ENCODE results near the gene C11orf68. TPM values are rescaled to one million over a fixed set of nuclear protein-coding genes. Genes with fewer than 3 reads are reported as not detected.

C11orf68 gene
- total and polyA plus RNA-seq, 10 of the 15 experiments (the other 5 are each of a cell fraction or from before 2014, with no cell fraction given): 3.0 to 25.4 (median 16.7) TPM

DNA sequence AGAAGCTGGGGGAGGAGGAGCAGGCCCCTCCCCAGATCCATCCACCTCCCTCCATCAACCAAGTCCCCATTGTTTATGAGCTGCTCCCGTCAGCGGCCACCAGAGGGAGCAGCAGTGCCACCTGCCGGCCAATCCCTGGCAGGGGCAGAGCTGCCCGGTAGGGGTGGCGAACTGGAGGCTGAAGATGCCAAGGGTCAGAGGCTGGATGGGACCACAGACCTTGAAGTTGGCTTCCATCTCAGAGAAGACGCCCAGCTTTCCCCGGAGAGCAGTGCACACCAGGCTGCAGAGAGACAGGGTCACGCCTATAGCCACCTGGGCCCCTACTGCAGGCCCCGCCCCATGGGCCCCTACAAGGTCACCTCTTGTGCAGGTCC, 34.2 kb downstream of the C11orf68 start (continued):
- TF ChIP-seq NR2C1 (IDR thresholded peaks at IDR 0.05) (no peak), KLF5 (IDR thresholded peaks at IDR 0.05; ENCODE audit: partially characterized antibody) (no peak), MTA2 (IDR thresholded peaks at IDR 0.05; ENCODE audit: low read depth) (no peak), RFX5 (IDR thresholded peaks at IDR 0.05; ENCODE audit: low read depth, low read length) (0 out of 2 replicates have a peak, but pooled peaks have one; percentile 36), SRF (IDR thresholded peaks at IDR 0.05; ENCODE audit: low read depth in 2 of 2, low read length in 2 of 2) (no peak), FOXK2 (IDR thresholded peaks at IDR 0.05) (no peak), RELA (IDR thresholded peaks at IDR 0.05; ENCODE audit: borderline replicate concordance, partially characterized antibody) (peak; percentile 55), NKRF (conservative IDR thresholded peaks at IDR 0.05) (no peak), HCFC1 (IDR thresholded peaks at IDR 0.05; ENCODE audit: low read length) (no peak)

DNA sequence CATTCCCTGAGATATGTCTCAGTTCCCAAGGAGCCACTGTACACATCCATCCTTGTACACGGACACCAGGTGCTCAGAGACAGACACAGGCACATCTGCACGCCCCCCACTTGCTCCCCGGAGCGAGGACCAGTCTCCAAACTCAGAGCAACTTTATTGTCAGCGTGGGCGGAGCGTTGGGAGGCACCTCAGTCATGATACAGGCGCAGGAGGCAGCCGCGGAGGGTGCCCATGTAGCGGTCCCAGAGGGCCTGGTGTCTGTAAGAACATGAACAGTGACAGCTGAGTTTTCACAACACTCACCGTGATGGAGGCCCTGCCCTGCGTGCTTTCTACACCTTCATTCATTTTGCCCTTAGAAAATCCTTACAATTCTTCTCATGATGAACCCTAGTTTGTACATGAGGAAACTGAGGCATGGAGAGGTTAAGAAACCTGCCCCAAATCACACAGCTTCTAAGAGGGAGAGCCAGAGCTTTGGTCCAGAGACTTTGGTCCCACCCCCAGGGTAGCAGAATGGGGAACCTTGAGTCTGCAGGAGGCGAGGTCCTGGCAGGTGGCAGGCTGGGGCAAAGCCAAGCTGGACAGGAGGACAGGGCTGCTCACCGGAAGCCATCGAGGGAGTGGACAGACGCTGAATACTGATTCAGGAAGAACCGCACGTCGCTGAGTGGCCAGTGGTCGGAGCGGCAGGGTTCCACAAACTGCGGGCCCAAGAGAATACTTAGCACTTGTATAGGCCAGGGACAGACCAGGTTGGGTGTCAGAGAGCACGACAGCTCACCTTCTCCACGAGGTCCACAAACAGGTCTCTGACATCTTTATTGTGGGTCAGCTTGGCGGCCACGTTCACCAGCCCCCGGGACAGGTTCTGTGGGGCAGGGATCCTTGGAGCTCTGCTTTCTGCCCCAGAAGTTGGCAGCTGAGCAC, 34.8 kb downstream of the C11orf68 start:
- SMC1A ChIA-PET (ENCODE audit: uncharacterized antibody, unreplicated experiment): interaction anchor here (0.6 to 2.5 kb wide), 20 partner anchors 7 to 415 kb away, joined by 3 to 28 read pairs (median 4); partner anchors contain the start of genes KAT5 and MUS81
- FAIRE-seq: no peak
- H3K4me3 ChIP-seq: no peak overlapping the region
- H3K4me1 ChIP-seq (ENCODE audit: control insufficient read depth, insufficient read depth, low read length): peaks cover 20% of the 10 kb centered on the region
- no peak overlapping the region for H2AFZ ChIP-seq (ENCODE audit: control insufficient read depth, low read depth, low read length)
- H3K4me2 ChIP-seq (ENCODE audit: control insufficient read depth, insufficient read depth): no peak overlapping the region
- in situ Hi-C loops (cut with MboI): loop anchor here (5.0 kb wide), 1 partner anchor 103 kb away; no protein-coding TSS in a partner anchor
- WGBS (ENCODE audit: insufficient coverage, insufficient replicate concordance, low lambda C conversion rate, missing lambda C conversion rate): 72% methylated on average over 28 of the region's 28 CpGs
- BruUV-seq (replicated peaks): no TSS peak
- CTCF ChIA-PET: interaction anchor here (0.6 to 11.0 kb wide), 64 partner anchors 8 to 398 kb away, joined by 3 to 167 read pairs (median 4); partner anchors contain the start of genes AP5B1, CFL1, EFEMP2 and FOSL1
- H3K9me3 ChIP-seq (replicated peaks; ENCODE audit: control insufficient read depth, insufficient read depth, low read length): no peaks in the 10 kb centered on the region
- intact Hi-C loops (cut with micrococcal nuclease; ENCODE audit: unreplicated experiment): loop anchor here (1.0 kb wide), 1 partner anchor 105 kb away; no protein-coding TSS in a partner anchor
- ATAC-seq: no peak
- no peaks in the 10 kb centered on the region for H4K20me1 ChIP-seq (ENCODE audit: control insufficient read depth, insufficient read depth)
- H3K36me3 ChIP-seq (ENCODE audit: control insufficient read depth in 2 of 2, insufficient read depth in 2 of 2, low read length in 1 of 2): peaks cover 12 to 25% of the 10 kb centered on the region in 2 experiments
- DNase-seq (ENCODE audit: low read depth, low spot score): no peak
- TF ChIP-seq, protein P1, sequence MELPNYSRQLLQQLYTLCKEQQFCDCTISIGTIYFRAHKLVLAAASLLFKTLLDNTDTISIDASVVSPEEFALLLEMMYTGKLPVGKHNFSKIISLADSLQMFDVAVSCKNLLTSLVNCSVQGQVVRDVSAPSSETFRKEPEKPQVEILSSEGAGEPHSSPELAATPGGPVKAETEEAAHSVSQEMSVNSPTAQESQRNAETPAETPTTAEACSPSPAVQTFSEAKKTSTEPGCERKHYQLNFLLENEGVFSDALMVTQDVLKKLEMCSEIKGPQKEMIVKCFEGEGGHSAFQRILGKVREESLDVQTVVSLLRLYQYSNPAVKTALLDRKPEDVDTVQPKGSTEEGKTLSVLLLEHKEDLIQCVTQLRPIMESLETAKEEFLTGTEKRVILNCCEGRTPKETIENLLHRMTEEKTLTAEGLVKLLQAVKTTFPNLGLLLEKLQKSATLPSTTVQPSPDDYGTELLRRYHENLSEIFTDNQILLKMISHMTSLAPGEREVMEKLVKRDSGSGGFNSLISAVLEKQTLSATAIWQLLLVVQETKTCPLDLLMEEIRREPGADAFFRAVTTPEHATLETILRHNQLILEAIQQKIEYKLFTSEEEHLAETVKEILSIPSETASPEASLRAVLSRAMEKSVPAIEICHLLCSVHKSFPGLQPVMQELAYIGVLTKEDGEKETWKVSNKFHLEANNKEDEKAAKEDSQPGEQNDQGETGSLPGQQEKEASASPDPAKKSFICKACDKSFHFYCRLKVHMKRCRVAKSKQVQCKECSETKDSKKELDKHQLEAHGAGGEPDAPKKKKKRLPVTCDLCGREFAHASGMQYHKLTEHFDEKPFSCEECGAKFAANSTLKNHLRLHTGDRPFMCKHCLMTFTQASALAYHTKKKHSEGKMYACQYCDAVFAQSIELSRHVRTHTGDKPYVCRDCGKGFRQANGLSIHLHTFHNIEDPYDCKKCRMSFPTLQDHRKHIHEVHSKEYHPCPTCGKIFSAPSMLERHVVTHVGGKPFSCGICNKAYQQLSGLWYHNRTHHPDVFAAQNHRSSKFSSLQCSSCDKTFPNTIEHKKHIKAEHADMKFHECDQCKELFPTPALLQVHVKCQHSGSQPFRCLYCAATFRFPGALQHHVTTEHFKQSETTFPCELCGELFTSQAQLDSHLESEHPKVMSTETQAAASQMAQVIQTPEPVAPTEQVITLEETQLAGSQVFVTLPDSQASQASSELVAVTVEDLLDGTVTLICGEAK (IDR thresholded peaks at IDR 0.05; ENCODE audit: borderline replicate concordance): no peak
- 0 out of 2 replicates have a peak, but pooled peaks have one; percentile 15 for TF ChIP-seq DPF2 (IDR thresholded peaks at IDR 0.05)
- TF ChIP-seq, protein P2, sequence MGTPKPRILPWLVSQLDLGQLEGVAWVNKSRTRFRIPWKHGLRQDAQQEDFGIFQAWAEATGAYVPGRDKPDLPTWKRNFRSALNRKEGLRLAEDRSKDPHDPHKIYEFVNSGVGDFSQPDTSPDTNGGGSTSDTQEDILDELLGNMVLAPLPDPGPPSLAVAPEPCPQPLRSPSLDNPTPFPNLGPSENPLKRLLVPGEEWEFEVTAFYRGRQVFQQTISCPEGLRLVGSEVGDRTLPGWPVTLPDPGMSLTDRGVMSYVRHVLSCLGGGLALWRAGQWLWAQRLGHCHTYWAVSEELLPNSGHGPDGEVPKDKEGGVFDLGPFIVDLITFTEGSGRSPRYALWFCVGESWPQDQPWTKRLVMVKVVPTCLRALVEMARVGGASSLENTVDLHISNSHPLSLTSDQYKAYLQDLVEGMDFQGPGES (IDR thresholded peaks at IDR 0.05): no peak
- no peak overlapping the region for H3K27ac ChIP-seq (ENCODE audit: control insufficient read depth, insufficient read depth)
- H3K79me2 ChIP-seq (ENCODE audit: control insufficient read depth, insufficient read depth, low read length): peaks cover 15% of the 10 kb centered on the region
- no peak overlapping the region for H3K9ac ChIP-seq (ENCODE audit: control insufficient read depth, insufficient read depth, low read length)
- POLR2A ChIA-PET: interaction anchor here (1.1 to 4.0 kb wide), 3 partner anchors 10 to 52 kb away, joined by 3 to 33 read pairs (median 14); partner anchors contain the start of genes CFL1 and MUS81
- H3K27me3 ChIP-seq (replicated peaks in 1 of 2; ENCODE audit: control insufficient read depth in 2 of 2, insufficient read depth in 2 of 2, low read length in 1 of 2): no peaks in the 10 kb centered on the region
- RAD21 ChIA-PET (ENCODE audit: unreplicated experiment): interaction anchor here (0.7 to 4.1 kb wide), 22 partner anchors 10 to 316 kb away, joined by 3 to 40 read pairs (median 6); partner anchors contain the start of gene KAT5

Data from GM12878 (cell line).